Astrocyte of the spinal cord (primary cell): Measurements from ENCODE around the gene ALOX15B.

Experiments
- DNase-seq: peaks from one replicate; pipeline ENCODE4 v3.0.0; 2011; ENCODE audit warnings: low read depth, low spot score
- H3K4me3 ChIP-seq: 2 replicates; pipeline ENCODE4 v1.5.1; 2011; ENCODE audit warnings: low read depth, mild to moderate bottlenecking, low read length, moderate library complexity
- in situ Hi-C: cut with HindIII; loops from 2 replicates; pipeline ENCODE4 v1.10.0; 2017; ENCODE audit warnings: low sequenced_read_pairs
- TF ChIP-seq, protein P1 (sequence below): IDR thresholded peaks from 2 replicates; pipeline ENCODE4 v1.5.1; 2012; ENCODE audit warnings: low read depth, mild to moderate bottlenecking, low read length, inconsistent platforms

ALOX15B gene

DNA sequence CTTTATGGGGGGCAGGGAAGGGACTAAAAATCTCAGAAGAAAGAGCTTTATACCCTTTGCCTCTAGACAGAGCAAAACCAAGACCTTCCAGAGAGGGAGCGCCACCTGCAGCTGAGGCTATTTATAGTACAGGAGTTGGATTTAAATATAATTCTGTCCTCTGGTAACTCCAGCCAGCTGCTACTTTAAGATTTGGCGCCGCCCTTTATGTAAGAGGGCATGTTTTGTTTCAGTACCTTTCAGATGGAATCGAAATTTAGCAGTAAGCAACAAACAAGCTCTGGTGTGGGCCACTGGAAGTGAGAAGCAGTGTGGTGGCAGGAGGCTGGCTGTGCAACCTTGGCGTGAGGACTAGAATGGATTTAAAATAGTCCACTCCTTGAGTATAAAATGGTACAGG lies 41.7 kb upstream of the ALOX15B start:
- DNase-seq, result peak; percentile 36
- TF ChIP-seq, protein P1, sequence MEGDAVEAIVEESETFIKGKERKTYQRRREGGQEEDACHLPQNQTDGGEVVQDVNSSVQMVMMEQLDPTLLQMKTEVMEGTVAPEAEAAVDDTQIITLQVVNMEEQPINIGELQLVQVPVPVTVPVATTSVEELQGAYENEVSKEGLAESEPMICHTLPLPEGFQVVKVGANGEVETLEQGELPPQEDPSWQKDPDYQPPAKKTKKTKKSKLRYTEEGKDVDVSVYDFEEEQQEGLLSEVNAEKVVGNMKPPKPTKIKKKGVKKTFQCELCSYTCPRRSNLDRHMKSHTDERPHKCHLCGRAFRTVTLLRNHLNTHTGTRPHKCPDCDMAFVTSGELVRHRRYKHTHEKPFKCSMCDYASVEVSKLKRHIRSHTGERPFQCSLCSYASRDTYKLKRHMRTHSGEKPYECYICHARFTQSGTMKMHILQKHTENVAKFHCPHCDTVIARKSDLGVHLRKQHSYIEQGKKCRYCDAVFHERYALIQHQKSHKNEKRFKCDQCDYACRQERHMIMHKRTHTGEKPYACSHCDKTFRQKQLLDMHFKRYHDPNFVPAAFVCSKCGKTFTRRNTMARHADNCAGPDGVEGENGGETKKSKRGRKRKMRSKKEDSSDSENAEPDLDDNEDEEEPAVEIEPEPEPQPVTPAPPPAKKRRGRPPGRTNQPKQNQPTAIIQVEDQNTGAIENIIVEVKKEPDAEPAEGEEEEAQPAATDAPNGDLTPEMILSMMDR, result peak; percentile 56
- no peak overlapping the region for H3K4me3 ChIP-seq
- in situ Hi-C loops, result no loop called here

DNA sequence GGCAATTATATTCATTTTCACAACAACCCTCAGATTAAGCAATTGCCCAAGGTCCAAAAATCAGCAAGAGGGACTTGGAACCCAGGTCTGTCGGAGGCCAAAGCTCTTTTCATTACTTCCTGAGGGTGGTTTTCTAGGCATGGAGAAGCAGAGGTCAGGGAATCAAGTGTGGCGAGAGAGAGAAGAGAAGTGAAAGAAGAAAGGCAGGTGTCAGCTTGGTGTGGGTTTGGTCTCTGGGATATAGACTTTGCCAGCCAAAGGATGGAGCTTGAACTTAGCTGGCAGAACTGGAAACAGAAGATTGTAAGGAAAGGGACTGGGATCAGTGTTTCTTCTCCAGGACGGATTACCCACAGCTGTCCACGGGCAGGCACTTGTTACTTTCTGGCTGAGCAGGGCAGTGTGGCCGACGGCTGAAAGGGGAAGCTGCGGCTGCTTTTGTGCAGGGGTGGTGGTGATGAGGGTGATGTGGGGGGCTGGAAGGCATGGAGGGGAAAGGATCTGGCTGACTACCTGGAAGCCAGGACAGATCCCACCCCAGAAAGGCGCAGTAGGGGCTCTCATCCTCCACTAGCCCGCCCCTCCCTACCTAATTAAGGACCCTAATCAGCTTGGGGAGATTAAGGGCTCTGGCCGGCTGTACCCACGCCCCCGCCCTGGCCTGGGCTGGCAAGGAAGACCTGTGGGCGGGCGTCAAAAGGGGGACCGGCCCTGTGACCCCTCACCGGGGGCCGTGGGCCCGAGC lies 36.7 kb upstream of the ALOX15B start, which contains the start of gene GUCY2D:
Gene GUCY2D (plus strand): TSS at position 640 of the 745 bp plus-strand sequence. CDS start 433 bp downstream, outside the sequence.
- in situ Hi-C loops, result no loop called here
- DNase-seq, result no peak
- TF ChIP-seq, protein P1, result no peak
- H3K4me3 ChIP-seq, result no peak within 1 kb of the TSS

DNA sequence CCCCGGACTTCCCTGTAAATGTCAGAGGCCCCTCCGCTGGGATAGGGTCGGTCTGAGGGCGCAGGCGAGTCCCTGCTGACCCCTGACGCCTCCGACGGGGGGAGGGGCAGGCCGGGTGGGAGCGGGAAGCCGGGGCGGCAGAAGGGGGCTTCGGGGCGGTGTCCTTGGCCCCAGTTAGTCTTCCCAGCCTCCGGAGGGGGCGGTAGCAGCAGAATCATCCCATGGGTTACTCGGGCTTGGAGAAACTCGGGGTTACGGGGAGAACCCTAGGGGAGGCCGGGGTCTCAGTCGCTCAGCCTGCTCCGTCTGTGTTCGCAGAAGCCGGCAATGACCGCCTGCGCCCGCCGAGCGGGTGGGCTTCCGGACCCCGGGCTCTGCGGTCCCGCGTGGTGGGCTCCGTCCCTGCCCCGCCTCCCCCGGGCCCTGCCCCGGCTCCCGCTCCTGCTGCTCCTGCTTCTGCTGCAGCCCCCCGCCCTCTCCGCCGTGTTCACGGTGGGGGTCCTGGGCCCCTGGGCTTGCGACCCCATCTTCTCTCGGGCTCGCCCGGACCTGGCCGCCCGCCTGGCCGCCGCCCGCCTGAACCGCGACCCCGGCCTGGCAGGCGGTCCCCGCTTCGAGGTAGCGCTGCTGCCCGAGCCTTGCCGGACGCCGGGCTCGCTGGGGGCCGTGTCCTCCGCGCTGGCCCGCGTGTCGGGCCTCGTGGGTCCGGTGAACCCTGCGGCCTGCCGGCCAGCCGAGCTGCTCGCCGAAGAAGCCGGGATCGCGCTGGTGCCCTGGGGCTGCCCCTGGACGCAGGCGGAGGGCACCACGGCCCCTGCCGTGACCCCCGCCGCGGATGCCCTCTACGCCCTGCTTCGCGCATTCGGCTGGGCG lies 35.9 kb upstream of the ALOX15B start:
- no peak for DNase-seq
- no peak overlapping the region for H3K4me3 ChIP-seq
- in situ Hi-C loops, result no loop called here
- TF ChIP-seq, protein P1, result peak; percentile 1

DNA sequence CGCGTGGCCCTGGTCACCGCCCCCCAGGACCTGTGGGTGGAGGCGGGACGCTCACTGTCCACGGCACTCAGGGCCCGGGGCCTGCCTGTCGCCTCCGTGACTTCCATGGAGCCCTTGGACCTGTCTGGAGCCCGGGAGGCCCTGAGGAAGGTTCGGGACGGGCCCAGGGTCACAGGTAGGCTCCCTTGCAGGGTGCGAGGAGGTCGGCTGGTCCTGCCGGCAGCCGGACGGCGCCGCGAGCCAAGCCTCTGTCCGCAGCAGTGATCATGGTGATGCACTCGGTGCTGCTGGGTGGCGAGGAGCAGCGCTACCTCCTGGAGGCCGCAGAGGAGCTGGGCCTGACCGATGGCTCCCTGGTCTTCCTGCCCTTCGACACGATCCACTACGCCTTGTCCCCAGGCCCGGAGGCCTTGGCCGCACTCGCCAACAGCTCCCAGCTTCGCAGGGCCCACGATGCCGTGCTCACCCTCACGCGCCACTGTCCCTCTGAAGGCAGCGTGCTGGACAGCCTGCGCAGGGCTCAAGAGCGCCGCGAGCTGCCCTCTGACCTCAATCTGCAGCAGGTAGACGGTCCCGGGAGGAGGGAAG lies 35.2 kb upstream of the ALOX15B start:
- no peak for DNase-seq

DNA sequence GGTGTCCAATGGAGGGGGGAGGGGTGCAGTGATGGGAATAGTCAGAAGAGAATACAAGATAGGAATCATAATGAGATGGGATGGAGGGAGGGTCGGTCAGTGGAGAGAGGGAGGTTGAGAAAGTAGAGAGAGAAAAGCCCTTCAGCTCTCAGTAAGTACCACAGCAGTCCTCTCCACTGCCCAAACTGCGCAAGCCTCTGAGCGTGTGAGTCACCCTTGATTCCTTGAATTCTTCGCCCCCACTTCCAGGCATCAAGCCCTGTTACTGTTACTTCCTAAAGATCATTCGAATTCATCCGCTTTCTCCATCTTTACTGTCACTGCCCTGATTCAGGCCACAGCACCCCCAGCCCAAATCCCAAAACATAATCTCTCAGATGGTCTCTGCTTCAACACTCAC lies 34.0 kb upstream of the ALOX15B start:
- DNase-seq, result peak; percentile 9
- in situ Hi-C loops, result no loop called here
- H3K4me3 ChIP-seq, result no peak overlapping the region

More for the DNA sequence above, 35.2 kb upstream of the ALOX15B start:
- no peak overlapping the region for H3K4me3 ChIP-seq
- TF ChIP-seq, protein P1, result no peak
- in situ Hi-C loops, result no loop called here

DNA sequence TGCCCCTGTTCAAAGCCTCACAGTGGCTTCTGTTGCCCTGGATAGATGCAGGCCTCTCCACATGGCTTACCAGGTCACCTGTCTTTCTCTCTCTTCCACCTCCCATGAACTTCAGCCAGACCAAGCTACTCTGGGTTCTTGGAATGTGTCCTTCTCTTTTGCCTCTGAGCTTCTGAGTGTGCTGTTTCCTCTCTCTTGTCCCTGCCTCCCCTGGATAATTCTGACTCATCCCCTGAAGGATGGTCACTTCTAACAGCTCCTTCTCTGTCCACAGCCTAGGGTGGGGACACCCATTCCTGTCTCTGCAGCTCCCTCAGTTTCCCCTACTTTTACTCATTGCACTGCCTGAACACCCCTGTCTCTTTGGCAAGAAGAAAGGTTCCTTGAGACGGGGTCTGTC lies 33.5 kb upstream of the ALOX15B start:
- no peak for DNase-seq
- H3K4me3 ChIP-seq, result no peak overlapping the region
- in situ Hi-C loops, result no loop called here

More for the DNA sequence above, 34.0 kb upstream of the ALOX15B start:
- TF ChIP-seq, protein P1, result no peak

More for the DNA sequence above, 33.5 kb upstream of the ALOX15B start:
- TF ChIP-seq, protein P1, result no peak
